Measurements from ENCODE around the gene TPCN2. TPM values are rescaled to one million over a fixed set of nuclear protein-coding genes. Genes with fewer than 3 reads are reported as not detected.
"Not testable (repeated sequence)": the region's sequence is repeated elsewhere in the genome, so short reads cannot be mapped to it uniquely, and the experiment has no call there.

TPCN2 gene
- total and polyA plus RNA-seq, 2 donors, result 14.0 to 14.4 TPM

DNA sequence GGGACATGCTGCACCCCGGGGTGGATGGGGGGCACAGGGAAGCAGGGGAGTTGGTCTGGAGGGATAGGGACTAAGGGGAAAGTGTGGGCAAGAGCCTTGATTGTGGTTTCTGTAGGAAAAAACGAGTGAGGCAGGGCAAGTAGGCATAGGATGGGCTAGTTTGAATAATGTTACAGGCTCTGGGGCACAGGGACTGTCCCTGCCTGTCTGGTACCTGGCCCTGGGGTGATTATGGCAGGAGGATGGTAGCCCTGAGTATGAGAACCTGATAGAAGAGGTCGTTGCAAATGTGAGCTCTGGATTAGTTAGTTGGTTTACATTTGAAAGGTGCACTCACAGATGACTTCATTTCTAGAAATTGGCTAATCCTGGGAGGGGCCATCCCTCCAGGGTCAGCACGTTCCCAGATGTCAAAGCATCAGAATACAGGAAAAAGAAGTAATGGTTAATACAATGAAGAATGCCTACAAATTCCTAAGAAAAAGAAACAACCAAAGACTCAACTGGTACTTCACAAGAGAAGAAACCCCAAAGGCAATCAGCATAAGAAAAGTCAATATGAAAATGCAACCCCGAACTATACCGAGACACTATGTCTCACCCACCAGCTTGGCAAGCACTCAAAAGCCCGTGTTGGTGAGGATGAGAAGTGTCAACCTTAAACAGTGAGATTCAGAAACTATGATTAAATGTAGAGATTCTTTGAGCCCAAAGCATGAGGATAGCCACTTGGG, 95.8 kb downstream of the TPCN2 start:
- no peak overlapping the region for H3K4me3 ChIP-seq (ENCODE audit: low read depth, low read length)
- H3K27ac ChIP-seq (ENCODE audit: low read depth), result no peak overlapping the region
- DNase-seq (ENCODE audit: extremely low spot score), result no peak
- 68% methylated on average over 7 of the region's 7 CpGs for WGBS
- H3K36me3 ChIP-seq (ENCODE audit: insufficient read depth), result no peaks in the 10 kb centered on the region
- H3K4me1 ChIP-seq (ENCODE audit: insufficient read depth), result no peaks in the 10 kb centered on the region

DNA sequence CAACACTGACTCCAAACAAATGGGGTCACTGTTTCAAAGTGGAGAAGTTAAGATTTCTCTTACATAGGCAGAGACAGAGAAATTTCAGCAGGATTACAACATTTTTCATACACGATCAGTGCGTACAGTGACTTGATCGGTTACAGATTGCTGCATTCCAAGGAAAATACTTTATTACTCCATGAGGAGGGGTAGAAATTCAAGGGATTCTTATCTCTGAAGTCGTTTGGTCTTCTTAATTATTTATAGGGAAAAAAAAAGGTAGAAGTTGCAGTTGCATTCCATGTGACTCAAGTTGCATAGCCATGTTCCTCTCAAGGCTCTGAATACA, 96.3 kb downstream of the TPCN2 start:
- Histone ChIP-seq H3K4me1 (ENCODE audit: insufficient read depth) (no peaks in the 10 kb centered on the region), H3K4me3 (ENCODE audit: low read depth, low read length) (no peak overlapping the region), H3K27ac (ENCODE audit: low read depth) (no peak overlapping the region), H3K36me3 (ENCODE audit: insufficient read depth) (no peaks in the 10 kb centered on the region)
- DNase-seq (ENCODE audit: extremely low spot score), result no peak
- WGBS, result 57% methylated on average over 4 of the region's 4 CpGs

DNA sequence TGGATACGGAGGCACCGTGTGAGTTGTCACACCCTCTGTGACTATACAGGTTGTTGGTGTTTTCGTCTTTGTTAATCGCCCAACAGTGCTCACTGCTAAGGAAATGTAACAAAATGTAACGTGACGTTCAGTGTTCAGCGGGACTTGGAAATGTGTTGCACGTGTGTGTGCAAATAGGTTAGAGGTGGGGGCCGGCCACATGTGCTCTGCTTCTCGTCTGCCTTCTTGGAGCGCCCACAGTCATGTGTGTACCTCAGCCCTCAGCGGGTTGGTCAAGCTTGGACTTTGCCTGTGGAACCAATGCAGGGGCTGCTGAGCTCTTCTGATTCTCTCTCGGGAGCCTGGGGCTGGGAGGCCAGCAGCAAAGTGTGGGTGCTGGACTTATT, 99.6 kb downstream of the TPCN2 start:
- H3K4me3 ChIP-seq (ENCODE audit: low read depth, low read length), result no peak overlapping the region
- no peaks in the 10 kb centered on the region for H3K36me3 ChIP-seq (ENCODE audit: insufficient read depth)
- whole genome bisulfite sequencing, result 95% methylated on average over 13 of the region's 13 CpGs
- no peaks in the 10 kb centered on the region for H3K4me1 ChIP-seq (ENCODE audit: insufficient read depth)
- no peak for DNase-seq (ENCODE audit: extremely low spot score)
- H3K27ac ChIP-seq (ENCODE audit: low read depth), result no peak overlapping the region

- WGBS, result 93% methylated on average over 9 of the region's 9 CpGs
- no peak for DNase-seq (ENCODE audit: extremely low spot score)
- Histone ChIP-seq H3K4me3 (ENCODE audit: low read depth, low read length) (no peak overlapping the region), H3K36me3 (ENCODE audit: insufficient read depth) (no peaks in the 10 kb centered on the region), H3K4me1 (ENCODE audit: insufficient read depth) (no peaks in the 10 kb centered on the region), H3K27ac (ENCODE audit: low read depth) (no peak overlapping the region)
Observed at GRCh38 chr11:69148806-69149205, 100.1 kb downstream of the TPCN2 start.

- 95% methylated on average over 11 of the region's 11 CpGs for WGBS
Observed at GRCh38 chr11:69149338-69150045, 100.8 kb downstream of the TPCN2 start.

DNA sequence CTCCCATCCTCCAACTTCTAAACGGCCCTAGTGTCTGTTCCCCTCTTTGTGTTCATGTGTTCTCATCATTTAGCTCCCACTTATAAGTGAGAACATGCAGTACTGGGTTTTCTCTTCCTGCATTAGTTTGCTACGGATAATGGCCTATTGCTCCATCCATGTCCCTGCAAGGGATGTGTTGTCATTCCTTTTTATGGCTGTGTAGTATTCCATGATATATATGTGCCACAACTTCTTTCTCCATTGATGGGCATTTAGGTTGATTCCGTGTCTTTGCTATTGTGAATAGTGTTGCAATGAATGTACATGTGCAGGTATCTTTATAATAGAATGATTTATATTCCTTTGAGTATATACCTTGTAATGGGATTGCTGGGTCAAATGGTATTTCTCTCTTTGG, 101.4 kb downstream of the TPCN2 start:
- 92% methylated on average over 3 of the region's 3 CpGs for WGBS
- Histone ChIP-seq H3K4me1 (ENCODE audit: insufficient read depth) (no peaks in the 10 kb centered on the region), H3K36me3 (ENCODE audit: insufficient read depth) (no peaks in the 10 kb centered on the region), H3K4me3 (ENCODE audit: low read depth, low read length) (no peak overlapping the region), H3K27ac (ENCODE audit: low read depth) (no peak overlapping the region)
- no peak for DNase-seq (ENCODE audit: extremely low spot score)

More at GRCh38 chr11:69149338-69150045, 100.8 kb downstream of the TPCN2 start:
- not testable (repeated sequence) for H3K4me3 ChIP-seq (ENCODE audit: low read depth, low read length); DNase-seq (ENCODE audit: extremely low spot score); H3K27ac ChIP-seq (ENCODE audit: low read depth); H3K4me1 ChIP-seq (ENCODE audit: insufficient read depth); H3K36me3 ChIP-seq (ENCODE audit: insufficient read depth)

DNA sequence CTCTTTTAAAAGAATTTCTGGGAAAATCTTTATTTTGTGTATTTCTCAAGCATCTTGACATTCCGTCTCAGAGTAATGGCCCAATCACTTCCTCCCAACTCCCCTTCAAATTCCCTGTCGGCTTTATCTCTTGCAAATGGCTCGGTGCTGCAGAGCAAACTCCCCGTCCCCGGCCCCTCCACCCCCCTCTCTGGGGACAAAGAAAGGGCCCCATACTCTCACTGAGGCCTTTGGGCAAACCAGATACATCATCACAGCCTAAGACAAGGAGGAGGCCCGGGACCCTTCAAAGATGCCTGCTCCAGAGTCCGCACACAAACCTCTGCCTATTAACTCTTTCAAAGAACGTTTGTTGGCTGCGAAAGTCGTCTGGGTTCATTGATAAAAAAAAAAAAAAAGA, 103.1 kb downstream of the TPCN2 start:
- no peak for DNase-seq (ENCODE audit: extremely low spot score)
- Histone ChIP-seq H3K27ac (ENCODE audit: low read depth) (no peak overlapping the region), H3K36me3 (ENCODE audit: insufficient read depth) (no peaks in the 10 kb centered on the region), H3K4me3 (ENCODE audit: low read depth, low read length) (no peak overlapping the region), H3K4me1 (ENCODE audit: insufficient read depth) (no peaks in the 10 kb centered on the region)
- WGBS, result 75% methylated on average over 10 of the region's 10 CpGs

GRCh38 chr11:69152733-69153421, 104.1 kb downstream of the TPCN2 start:
- H3K36me3 ChIP-seq (ENCODE audit: insufficient read depth), result no peaks in the 10 kb centered on the region
- H3K4me3 ChIP-seq (ENCODE audit: low read depth, low read length), result no peak overlapping the region
- H3K4me1 ChIP-seq (ENCODE audit: insufficient read depth), result peaks cover 2% of the 10 kb centered on the region
- no peak for DNase-seq (ENCODE audit: extremely low spot score)
- 78% methylated on average over 23 of the region's 23 CpGs for WGBS
- no peak overlapping the region for H3K27ac ChIP-seq (ENCODE audit: low read depth)

DNA sequence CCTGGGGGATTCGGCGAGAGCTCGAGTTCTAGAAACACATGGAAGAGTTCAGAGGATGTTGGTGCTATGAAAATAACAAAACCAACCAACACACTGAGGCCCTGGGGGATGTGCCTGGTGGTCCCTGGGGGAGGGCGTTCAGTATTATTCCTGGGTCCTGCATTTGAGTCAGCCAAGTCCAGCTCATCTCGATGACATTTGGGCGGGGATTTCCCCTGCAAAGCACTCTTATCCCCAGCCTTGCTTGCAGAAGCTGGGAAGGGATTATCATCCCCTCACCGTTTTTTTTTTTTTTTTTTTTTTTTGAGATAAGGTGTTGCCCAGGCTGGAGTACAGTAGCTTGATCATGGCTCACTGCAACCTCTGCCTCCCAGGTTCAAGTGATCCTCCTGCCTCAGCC, 104.9 kb downstream of the TPCN2 start:
- H3K4me1 ChIP-seq (ENCODE audit: insufficient read depth), result peaks cover 2% of the 10 kb centered on the region
- WGBS, result 67% methylated on average over 7 of the region's 7 CpGs

DNA sequence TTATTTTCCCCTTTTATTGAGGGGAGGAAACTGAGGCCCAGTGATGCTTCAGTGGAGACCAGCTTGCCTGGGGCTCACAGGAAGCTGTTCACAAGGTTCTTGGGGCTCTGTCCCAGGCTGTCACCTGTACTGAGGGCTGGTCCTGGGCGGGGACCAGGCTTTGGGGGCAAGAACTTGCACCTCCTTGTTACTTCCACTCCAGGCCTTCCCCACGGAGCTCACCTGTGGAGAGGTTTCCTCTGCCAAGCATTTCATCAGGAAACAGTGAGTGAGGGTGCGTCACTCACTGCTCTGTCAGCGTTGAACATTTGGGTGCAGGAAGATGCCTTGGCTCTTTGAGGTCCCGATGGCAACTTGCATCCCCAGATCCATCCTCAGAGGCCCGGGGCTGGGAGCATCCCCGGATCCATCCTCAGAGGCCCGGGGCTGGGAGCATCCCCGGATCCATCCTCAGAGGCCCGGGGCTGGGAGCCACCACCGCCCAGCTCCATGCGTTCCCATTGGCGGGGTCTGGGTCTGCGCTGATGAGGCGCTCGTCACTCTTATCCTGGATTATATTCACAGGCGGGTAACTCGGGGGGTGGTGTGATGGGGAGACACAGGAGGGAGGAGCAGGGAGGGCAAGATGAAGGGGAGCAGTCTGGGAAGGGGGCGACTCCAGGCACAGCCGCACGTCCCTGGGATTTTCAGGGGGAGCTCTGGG, 105.6 kb downstream of the TPCN2 start:
- DNase-seq (ENCODE audit: extremely low spot score), result no peak
- 93% methylated on average over 21 of the region's 21 CpGs for WGBS

More for the DNA sequence above, 104.9 kb downstream of the TPCN2 start:
- Histone ChIP-seq H3K36me3 (ENCODE audit: insufficient read depth) (no peaks in the 10 kb centered on the region), H3K27ac (ENCODE audit: low read depth) (no peak overlapping the region), H3K4me3 (ENCODE audit: low read depth, low read length) (no peak overlapping the region)
- DNase-seq (ENCODE audit: extremely low spot score), result no peak

GRCh38 chr11:69154938-69155301, 106.2 kb downstream of the TPCN2 start:
- Histone ChIP-seq H3K4me3 (ENCODE audit: low read depth, low read length) (no peak overlapping the region), H3K36me3 (ENCODE audit: insufficient read depth) (no peaks in the 10 kb centered on the region), H3K4me1 (ENCODE audit: insufficient read depth) (peaks cover 2% of the 10 kb centered on the region), H3K27ac (ENCODE audit: low read depth) (no peak overlapping the region)
- 92% methylated on average over 10 of the region's 10 CpGs for WGBS
- DNase-seq (ENCODE audit: extremely low spot score), result no peak

More for the DNA sequence above, 105.6 kb downstream of the TPCN2 start:
- Histone ChIP-seq H3K4me3 (ENCODE audit: low read depth, low read length) (no peak overlapping the region), H3K4me1 (ENCODE audit: insufficient read depth) (peaks cover 2% of the 10 kb centered on the region), H3K27ac (ENCODE audit: low read depth) (no peak overlapping the region), H3K36me3 (ENCODE audit: insufficient read depth) (no peaks in the 10 kb centered on the region)

GRCh38 chr11:69155302-69156234, 106.8 kb downstream of the TPCN2 start, which contains the start of gene SMIM38:
TSS of gene SMIM38 (plus strand) at chr11:69155935. CDS start at chr11:69157847, 1,912 bp downstream.
- DNase-seq (ENCODE audit: extremely low spot score), result no peak
- Histone ChIP-seq H3K27ac (ENCODE audit: low read depth) (no peak within 1 kb of the TSS), H3K36me3 (ENCODE audit: insufficient read depth) (no peaks in the 10 kb centered on the region), H3K4me3 (ENCODE audit: low read depth, low read length) (no peak within 1 kb of the TSS), H3K4me1 (ENCODE audit: insufficient read depth) (peaks cover 2% of the 10 kb centered on the region)
- 81% methylated on average over 32 of the region's 32 CpGs for WGBS

DNA sequence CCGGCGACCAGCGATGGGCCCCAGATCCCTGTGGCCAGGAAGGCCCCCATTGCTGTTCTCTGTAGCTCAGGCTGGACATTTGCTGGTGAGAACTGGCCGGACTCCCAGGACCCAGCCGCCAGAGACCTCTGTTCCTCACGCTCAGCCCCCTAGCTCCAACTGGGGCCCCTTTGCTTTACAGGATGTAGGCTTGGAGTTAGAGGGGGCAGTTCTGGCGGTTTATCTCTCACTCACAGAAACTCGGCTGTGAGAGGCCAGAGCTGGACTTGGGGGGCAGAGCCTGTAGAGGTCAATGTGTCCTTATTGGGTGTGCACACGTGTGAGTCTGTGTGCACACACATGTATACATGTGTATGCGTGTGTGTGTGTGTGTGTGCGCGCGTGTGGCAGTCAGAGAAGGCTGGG, 107.5 kb downstream of the TPCN2 start:
- H3K36me3 ChIP-seq (ENCODE audit: insufficient read depth), result no peaks in the 10 kb centered on the region
- no peak overlapping the region for H3K27ac ChIP-seq (ENCODE audit: low read depth)
- H3K4me3 ChIP-seq (ENCODE audit: low read depth, low read length), result no peak overlapping the region
- DNase-seq (ENCODE audit: extremely low spot score), result no peak
- 82% methylated on average over 13 of the region's 13 CpGs for WGBS
- H3K4me1 ChIP-seq (ENCODE audit: insufficient read depth), result peaks cover 2% of the 10 kb centered on the region

Measured in urinary bladder (tissue), 4 donors.